Measurements from ENCODE around the gene CYB561D2. TPM values are rescaled to one million over a fixed set of nuclear protein-coding genes. Genes with fewer than 3 reads are reported as not detected.

The CYB561D2 gene
- total RNA-seq, 1 experiment from 2014 or later = 42.8 TPM

- in situ Hi-C loops (cut with HindIII; ENCODE audit: low pct_unique_long_range_greater_than_20kb, low sequenced_read_pairs) = no loop called here
- DNase-seq (ENCODE audit: low read depth) = no peak
Measured at GRCh38 chr3:50322386-50323091, 28.1 kb upstream of the CYB561D2 start, which contains the start of gene HYAL2. Gene HYAL2, minus strand, starts transcription at chr3:50322745. Its CDS starts 2,256 bp downstream, at chr3:50320489.

- no peak for DNase-seq (ENCODE audit: low read depth)
- in situ Hi-C loops (cut with HindIII; ENCODE audit: low pct_unique_long_range_greater_than_20kb, low sequenced_read_pairs) = no loop called here
Measured at GRCh38 chr3:50323092-50323600, 27.5 kb upstream of the CYB561D2 start.

- in situ Hi-C loops (cut with HindIII; ENCODE audit: low pct_unique_long_range_greater_than_20kb, low sequenced_read_pairs) = no loop called here
- DNase-seq (ENCODE audit: low read depth) = no peak
Measured at GRCh38 chr3:50323614-50324199, 27.0 kb upstream of the CYB561D2 start.

GRCh38 chr3:50324351-50325112 is 26.1 kb upstream of the CYB561D2 start:
- in situ Hi-C loops (cut with HindIII; ENCODE audit: low pct_unique_long_range_greater_than_20kb, low sequenced_read_pairs) = no loop called here
- DNase-seq (ENCODE audit: low read depth) = peak; percentile 49

- no peak for DNase-seq (ENCODE audit: low read depth)
- in situ Hi-C loops (cut with HindIII; ENCODE audit: low pct_unique_long_range_greater_than_20kb, low sequenced_read_pairs) = no loop called here
Measured at GRCh38 chr3:50325113-50325480, 25.6 kb upstream of the CYB561D2 start.

- in situ Hi-C loops (cut with HindIII; ENCODE audit: low pct_unique_long_range_greater_than_20kb, low sequenced_read_pairs) = no loop called here
Measured at GRCh38 chr3:50325497-50326181, 25.0 kb upstream of the CYB561D2 start.

GRCh38 chr3:50326182-50326541 is 24.5 kb upstream of the CYB561D2 start:
- no peak for DNase-seq (ENCODE audit: low read depth)
- in situ Hi-C loops (cut with HindIII; ENCODE audit: low pct_unique_long_range_greater_than_20kb, low sequenced_read_pairs) = no loop called here

More at GRCh38 chr3:50325497-50326181, 25.0 kb upstream of the CYB561D2 start:
- DNase-seq (ENCODE audit: low read depth) = no peak

GRCh38 chr3:50327129-50327528 is 23.5 kb upstream of the CYB561D2 start:
- in situ Hi-C loops (cut with HindIII; ENCODE audit: low pct_unique_long_range_greater_than_20kb, low sequenced_read_pairs) = no loop called here

GRCh38 chr3:50327943-50328691 is 22.5 kb upstream of the CYB561D2 start, which contains the start of gene TUSC2:
Gene TUSC2, minus strand, starts transcription at chr3:50328223. Its CDS starts 124 bp downstream, at chr3:50328099.
- peak; percentile 82 for DNase-seq (ENCODE audit: low read depth)

More at GRCh38 chr3:50327129-50327528, 23.5 kb upstream of the CYB561D2 start:
- DNase-seq (ENCODE audit: low read depth) = no peak

GRCh38 chr3:50330330-50330729 is 20.3 kb upstream of the CYB561D2 start:
- in situ Hi-C loops (cut with HindIII; ENCODE audit: low pct_unique_long_range_greater_than_20kb, low sequenced_read_pairs) = no loop called here
- no peak for DNase-seq (ENCODE audit: low read depth)

More at GRCh38 chr3:50327943-50328691, 22.5 kb upstream of the CYB561D2 start, which contains the start of gene TUSC2:
- in situ Hi-C loops (cut with HindIII; ENCODE audit: low pct_unique_long_range_greater_than_20kb, low sequenced_read_pairs) = no loop called here

GRCh38 chr3:50331364-50331907 is 19.2 kb upstream of the CYB561D2 start:
- DNase-seq (ENCODE audit: low read depth) = no peak
- in situ Hi-C loops (cut with HindIII; ENCODE audit: low pct_unique_long_range_greater_than_20kb, low sequenced_read_pairs) = no loop called here

GRCh38 chr3:50333744-50334328 is 16.8 kb upstream of the CYB561D2 start:
- no peak for DNase-seq (ENCODE audit: low read depth)
- in situ Hi-C loops (cut with HindIII; ENCODE audit: low pct_unique_long_range_greater_than_20kb, low sequenced_read_pairs) = no loop called here

GRCh38 chr3:50334339-50335075 is 16.2 kb upstream of the CYB561D2 start:
- no peak for DNase-seq (ENCODE audit: low read depth)
- in situ Hi-C loops (cut with HindIII; ENCODE audit: low pct_unique_long_range_greater_than_20kb, low sequenced_read_pairs) = no loop called here

- no peak for DNase-seq (ENCODE audit: low read depth)
- in situ Hi-C loops (cut with HindIII; ENCODE audit: low pct_unique_long_range_greater_than_20kb, low sequenced_read_pairs) = no loop called here
Measured at GRCh38 chr3:50336452-50337174, 14.0 kb upstream of the CYB561D2 start.

- DNase-seq (ENCODE audit: low read depth) = peak; percentile 96
- in situ Hi-C loops (cut with HindIII; ENCODE audit: low pct_unique_long_range_greater_than_20kb, low sequenced_read_pairs) = no loop called here
Measured at GRCh38 chr3:50337175-50337861, 13.3 kb upstream of the CYB561D2 start.

All from Caki2 (cell line).